Caco-2 (cell line): ENCODE results near the gene HES6. TPM values are rescaled to one million over a fixed set of nuclear protein-coding genes. Genes with fewer than 3 reads are reported as not detected.

Experiments used
- BruUV-seq: library from RNA; stranded (reverse); fragments of 400-500 nt; replicated peaks from 2 replicates; lab custom pipeline; 2021; lab: Mats Ljungman, UMichigan
- CTCF ChIA-PET: fragments of 300-600 bp; sonication (Branson Sonifier 250); formaldehyde crosslinking; loops from one replicate; lab custom pipeline; 2022; ENCODE audit warnings: antibody characterized with exemption; lab: Charles Lee
- POLR2A ChIA-PET: fragments of 300-600 bp; sonication (Branson Sonifier 250); formaldehyde crosslinking; loops from one replicate; lab custom pipeline; 2022; ENCODE audit warnings: antibody characterized with exemption; lab: Charles Lee
- DNase-seq, 2 experiments: peaks; one replicate each; pipeline versions ENCODE4 v3.0.0 to v3.0.0-alpha.2; 2020 to 2022
- H3K27me3 ChIP-seq: replicated peaks from 2 replicates; pipeline ENCODE4 v1.6.0; 2011; ENCODE audit warnings: low read length; ENCODE audit not compliant: control insufficient read depth, insufficient read depth
- H3K36me3 ChIP-seq: 2 replicates; pipeline ENCODE4 v1.5.1; 2011; ENCODE audit warnings: low read length; ENCODE audit not compliant: control insufficient read depth, insufficient read depth
- H3K4me1 ChIP-seq: fragments of 250-450 bp; sonication (Bioruptor Pico); 2 replicates; pipeline ENCODE4 v1.5.1; 2020; ENCODE audit warnings: mild to moderate bottlenecking
- H3K4me3 ChIP-seq: 2 replicates; pipeline ENCODE4 v1.5.1; 2011; ENCODE audit warnings: low read depth, mild to moderate bottlenecking, control low read depth, low read length
- H3K9me3 ChIP-seq: fragments of 250-450 bp; sonication (Bioruptor Pico); 2 replicates; pipeline ENCODE4 v1.5.1; 2020; ENCODE audit warnings: mild to moderate bottlenecking, moderate library complexity
- H3K27ac Mint-ChIP-seq: one replicate; pipeline ENCODE4 v1.8.0; 2022; ENCODE audit warnings: mixed read lengths; ENCODE audit not compliant: unreplicated experiment
- H3K27me3 Mint-ChIP-seq: one replicate; pipeline ENCODE4 v1.8.0; 2022; ENCODE audit warnings: mixed read lengths; ENCODE audit not compliant: insufficient read depth, unreplicated experiment
- H3K36me3 Mint-ChIP-seq: one replicate; pipeline ENCODE4 v1.8.0; 2022; ENCODE audit warnings: mild to moderate bottlenecking, mixed read lengths; ENCODE audit not compliant: insufficient read depth, unreplicated experiment
- H3K4me1 Mint-ChIP-seq: one replicate; pipeline ENCODE4 v1.8.0; 2022; ENCODE audit warnings: low read depth, mixed read lengths; ENCODE audit not compliant: unreplicated experiment
- H3K4me3 Mint-ChIP-seq: one replicate; pipeline ENCODE4 v1.8.0; 2022; ENCODE audit warnings: mild to moderate bottlenecking, moderate library complexity, mixed read lengths; ENCODE audit not compliant: unreplicated experiment
- H3K9me3 Mint-ChIP-seq: one replicate; pipeline ENCODE4 v1.8.0; 2022; ENCODE audit warnings: mixed read lengths; ENCODE audit not compliant: unreplicated experiment
- intact Hi-C: fragments of 100-400 bp; cut with micrococcal nuclease; formaldehyde crosslinking; loops from one replicate; pipeline ENCODE4 v1.10.0; 2022; ENCODE audit not compliant: unreplicated experiment
- total RNA-seq: library from RNA; stranded (reverse); gene quantifications from 2 replicates; pipeline ENCODE4 v1.2.3, GENCODE V29; 2022
- TF ChIP-seq, protein P1 (sequence below), 2 experiments: fragments of 200-600 bp in 1 of 2; IDR thresholded peaks; 1 replicate in 1 of 2; 2 replicates in 1 of 2; pipeline versions ENCODE4 v1.5.1 to v1.8.0; 2011 to 2022; ENCODE audit warnings: antibody characterized with exemption in 1 of 2, control low read depth in 1 of 2, inconsistent platforms in 1 of 2, low read depth in 1 of 2, low read length in 1 of 2, mild to moderate bottlenecking in 1 of 2, moderate library complexity in 1 of 2; ENCODE audit not compliant: insufficient read depth in 1 of 2, severe bottlenecking in 1 of 2, unreplicated experiment in 1 of 2

The HES6 gene
- total RNA-seq, 1 experiment from 2014 or later = 22.1 TPM

GRCh38 chr2:238203094-238203972, 36.5 kb downstream of the HES6 start, which contains the start of gene ILKAP:
TSS of gene ILKAP (minus strand) at chr2:238203695. CDS start at chr2:238203553, 142 bp downstream.
- Histone ChIP-seq H3K4me1 (peaks cover 4% of the 10 kb centered on the region; the same call in 1 of the 2 replicates), H3K9me3 (no peaks in the 10 kb centered on the region), H3K4me3 (peak within 1 kb of the TSS; percentile 64), H3K27me3 (no peaks in the 10 kb centered on the region), H3K36me3 (no peaks in the 10 kb centered on the region)
- peak; percentile 80 to 87 for DNase-seq
- no peaks in the 10 kb centered on the region for H3K4me1 Mint-ChIP-seq
- no TSS peak for BruUV-seq
- no peaks in the 10 kb centered on the region for H3K36me3 Mint-ChIP-seq
- H3K9me3 Mint-ChIP-seq = no peaks in the 10 kb centered on the region
- H3K4me3 Mint-ChIP-seq = peak within 1 kb of the TSS; percentile 74
- TF ChIP-seq, protein P1, sequence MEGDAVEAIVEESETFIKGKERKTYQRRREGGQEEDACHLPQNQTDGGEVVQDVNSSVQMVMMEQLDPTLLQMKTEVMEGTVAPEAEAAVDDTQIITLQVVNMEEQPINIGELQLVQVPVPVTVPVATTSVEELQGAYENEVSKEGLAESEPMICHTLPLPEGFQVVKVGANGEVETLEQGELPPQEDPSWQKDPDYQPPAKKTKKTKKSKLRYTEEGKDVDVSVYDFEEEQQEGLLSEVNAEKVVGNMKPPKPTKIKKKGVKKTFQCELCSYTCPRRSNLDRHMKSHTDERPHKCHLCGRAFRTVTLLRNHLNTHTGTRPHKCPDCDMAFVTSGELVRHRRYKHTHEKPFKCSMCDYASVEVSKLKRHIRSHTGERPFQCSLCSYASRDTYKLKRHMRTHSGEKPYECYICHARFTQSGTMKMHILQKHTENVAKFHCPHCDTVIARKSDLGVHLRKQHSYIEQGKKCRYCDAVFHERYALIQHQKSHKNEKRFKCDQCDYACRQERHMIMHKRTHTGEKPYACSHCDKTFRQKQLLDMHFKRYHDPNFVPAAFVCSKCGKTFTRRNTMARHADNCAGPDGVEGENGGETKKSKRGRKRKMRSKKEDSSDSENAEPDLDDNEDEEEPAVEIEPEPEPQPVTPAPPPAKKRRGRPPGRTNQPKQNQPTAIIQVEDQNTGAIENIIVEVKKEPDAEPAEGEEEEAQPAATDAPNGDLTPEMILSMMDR (IDR thresholded peaks at IDR 0.05; ENCODE audit: insufficient read depth in 1 of 2, low read depth in 1 of 2, low read length in 1 of 2, severe bottlenecking in 1 of 2, unreplicated experiment in 1 of 2) = no peak
- CTCF ChIA-PET = interaction anchor here (0.9 kb wide), 1 partner anchor 60 kb away, joined by 3 read pairs; no protein-coding TSS in a partner anchor
- intact Hi-C loops = loop anchor here (1.0 kb wide), 1 partner anchor 31 kb away; no protein-coding TSS in a partner anchor
- peak within 1 kb of the TSS; percentile 55 for H3K27ac Mint-ChIP-seq
- POLR2A ChIA-PET = interaction anchor here (0.6 kb wide), 1 partner anchor 36 kb away, joined by 8 read pairs; no protein-coding TSS in a partner anchor
- H3K27me3 Mint-ChIP-seq = no peaks in the 10 kb centered on the region

DNA sequence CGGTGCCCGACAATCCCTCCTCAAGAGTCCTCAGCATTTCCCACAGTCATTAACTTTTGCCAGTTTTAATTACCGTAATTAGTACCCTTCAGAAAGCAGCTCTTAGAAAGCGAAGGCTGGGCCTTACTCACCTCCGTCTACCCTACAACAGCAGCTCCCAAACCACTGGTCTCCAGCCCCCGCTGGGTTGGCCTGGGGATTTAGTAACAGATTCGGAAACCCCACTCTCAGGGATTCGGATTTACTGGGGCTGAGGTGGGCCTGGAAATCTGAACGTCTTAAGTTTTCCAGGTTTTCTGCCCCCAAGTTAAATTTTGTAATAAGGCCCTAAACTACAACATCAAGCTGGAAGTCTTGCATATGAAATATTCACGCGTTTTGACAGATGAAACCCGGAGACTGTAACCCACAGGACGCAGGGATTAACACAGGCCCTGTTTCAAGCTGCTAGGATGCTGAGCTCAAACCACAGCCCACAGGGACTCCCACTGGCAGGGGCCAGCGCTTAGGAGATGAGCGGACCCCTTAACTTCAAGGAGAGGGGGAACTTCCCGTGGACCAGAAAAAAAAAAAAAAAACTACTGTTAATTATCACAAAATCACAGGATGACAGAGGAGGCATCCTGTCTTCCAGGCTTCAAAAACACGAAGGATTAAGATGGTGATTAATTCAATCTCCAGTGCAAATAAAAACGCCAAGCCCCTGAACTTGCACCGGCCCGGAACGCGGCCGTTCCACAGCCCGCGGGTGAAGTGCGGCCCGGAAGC, 37.3 kb downstream of the HES6 start:
- TF ChIP-seq, protein P1 (IDR thresholded peaks at IDR 0.05; ENCODE audit: insufficient read depth in 1 of 2, low read depth in 1 of 2, low read length in 1 of 2, severe bottlenecking in 1 of 2, unreplicated experiment in 1 of 2) = no peak
- DNase-seq = no peak
- intact Hi-C loops = loop anchor here (1.0 kb wide), 1 partner anchor 32 kb away; no protein-coding TSS in a partner anchor
- Mint-ChIP-seq H3K9me3 (no peaks in the 10 kb centered on the region), H3K4me1 (no peaks in the 10 kb centered on the region), H3K27me3 (no peaks in the 10 kb centered on the region), H3K4me3 (peak overlapping the region; percentile 74), H3K27ac (no peak overlapping the region), H3K36me3 (no peaks in the 10 kb centered on the region)
- Histone ChIP-seq H3K36me3 (no peaks in the 10 kb centered on the region), H3K4me1 (peaks cover 4% of the 10 kb centered on the region; the same call in 1 of the 2 replicates), H3K9me3 (no peaks in the 10 kb centered on the region), H3K4me3 (peak overlapping the region; percentile 64), H3K27me3 (no peaks in the 10 kb centered on the region)
- BruUV-seq = TSS peak; percentile 28
- ChIA-PET CTCF (interaction anchor here (0.9 kb wide), 1 partner anchor 61 kb away, joined by 3 read pairs; no protein-coding TSS in a partner anchor), POLR2A (interaction anchor here (0.6 to 1.1 kb wide), 2 partner anchors 37 to 142 kb away, joined by 8 to 14 read pairs; partner anchors contain the start of gene SCLY)

DNA sequence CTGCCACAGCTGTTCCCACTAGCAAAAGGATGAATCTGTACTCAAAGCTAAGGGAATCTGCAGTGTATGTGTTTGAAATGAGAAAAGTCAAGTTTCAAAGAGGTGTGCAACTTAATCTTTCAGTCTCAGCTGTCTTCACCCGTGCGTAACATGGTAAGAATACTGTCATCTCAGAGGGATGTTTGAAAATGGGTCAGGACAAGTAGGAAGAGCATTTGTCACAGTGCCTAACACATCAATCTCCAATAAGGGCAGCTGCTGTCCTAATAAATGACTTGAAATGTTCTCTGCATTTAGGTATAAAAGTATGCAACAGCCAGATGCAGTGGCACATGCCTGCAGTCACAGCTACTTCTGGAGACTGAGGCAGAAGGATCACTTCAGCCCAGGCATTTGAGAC, 49.4 kb downstream of the HES6 start:
- Histone ChIP-seq H3K9me3 (no peaks in the 10 kb centered on the region), H3K27me3 (no peaks in the 10 kb centered on the region), H3K4me1 (no peaks in the 10 kb centered on the region), H3K4me3 (no peak overlapping the region), H3K36me3 (no peaks in the 10 kb centered on the region)
- Mint-ChIP-seq H3K4me1 (no peaks in the 10 kb centered on the region), H3K27me3 (no peaks in the 10 kb centered on the region), H3K4me3 (no peak overlapping the region), H3K9me3 (no peaks in the 10 kb centered on the region), H3K27ac (no peak overlapping the region), H3K36me3 (peaks cover 68% of the 10 kb centered on the region)
- no peak for DNase-seq
- TF ChIP-seq, protein P1 (IDR thresholded peaks at IDR 0.05; ENCODE audit: insufficient read depth in 1 of 2, low read depth in 1 of 2, low read length in 1 of 2, severe bottlenecking in 1 of 2, unreplicated experiment in 1 of 2) = no peak
- BruUV-seq = no TSS peak
- ChIA-PET CTCF (no interaction called here), POLR2A (no interaction called here)
- intact Hi-C loops = no loop called here
